ENCODE results near the gene DDIT3. TPM values are rescaled to one million over a fixed set of nuclear protein-coding genes. Genes with fewer than 3 reads are reported as not detected.

The DDIT3 gene
- total and polyA plus RNA-seq, 2 of the 8 experiments (the other 6 are each of a cell fraction or from before 2014, with no cell fraction given): 4.9 to 5.7 TPM

- TF ChIP-seq CTCF (IDR thresholded peaks at IDR 0.05; ENCODE audit: control extremely low read depth in 1 of 3, insufficient read depth in 1 of 3, low read depth in 1 of 3, low read length in 3 of 3) (peak; percentile 40 to 61 (median 41)), CREB1 (IDR thresholded peaks at IDR 0.05) (peak; percentile 64; the same call in 1 of the 2 replicates), GABPA (IDR thresholded peaks at IDR 0.05; ENCODE audit: borderline replicate concordance, insufficient read depth, low read length) (peak; percentile 69; the same call in 1 of the 2 replicates), CBX5 (IDR thresholded peaks at IDR 0.05; ENCODE audit: low read depth, low read length) (no peak), PHF8 (conservative IDR thresholded peaks at IDR 0.05; ENCODE audit: low read depth, low read length) (peak; percentile 92), CEBPB (IDR thresholded peaks at IDR 0.05; ENCODE audit: low read depth, low read length) (peak; percentile 96), BRCA1 (IDR thresholded peaks at IDR 0.05; ENCODE audit: low read depth, low read length) (no peak), TEAD4 (IDR thresholded peaks at IDR 0.05; ENCODE audit: low read depth, low read length) (no peak)
Measured at GRCh38 chr12:57487597-57488401, 32.5 kb downstream of the DDIT3 start, which contains the start of gene MARS1 (continued).

Measured in H1 (cell line).